ENCODE results near the gene SUSD1. TPM values are rescaled to one million over a fixed set of nuclear protein-coding genes. Genes with fewer than 3 reads are reported as not detected.

SUSD1 gene
- total and polyA plus RNA-seq, 9 of the 15 experiments (the other 6 are each of a cell fraction or from before 2014, with no cell fraction given): 10.9 to 44.4 (median 36.1) TPM

GRCh38 chr9:112130347-112130746, 44.8 kb downstream of the SUSD1 start (continued):
- 0 out of 2 replicates have a peak, but pooled peaks have one; percentile 15 for TF ChIP-seq THRB (CRISPR knock-in tag; conservative IDR thresholded peaks at IDR 0.05)

GRCh38 chr9:112129246-112129645, 45.9 kb downstream of the SUSD1 start:
- no peak for ATAC-seq
- Histone ChIP-seq H3K9ac (ENCODE audit: insufficient read depth in 1 of 2, low read depth in 2 of 2, low read length in 2 of 2) (no peak overlapping the region), H3K27me3 (ENCODE audit: control insufficient read depth in 2 of 2, insufficient read depth in 2 of 2, low read length in 2 of 2) (no peaks in the 10 kb centered on the region), H3K79me2 (ENCODE audit: control insufficient read depth, insufficient read depth, low read length) (peaks cover 6% of the 10 kb centered on the region), H3K9me3 (replicated peaks; ENCODE audit: control insufficient read depth, insufficient read depth, low read depth, low read length) (no peaks in the 10 kb centered on the region), H3K36me3 (ENCODE audit: control insufficient read depth, insufficient read depth, low read length) (peaks cover 48% of the 10 kb centered on the region; the same call in 2 of the 3 replicates), H3K4me2 (ENCODE audit: insufficient read depth, low read length) (no peak overlapping the region), H3K27ac (ENCODE audit: extremely low read depth, low read depth, low read length) (no peak overlapping the region), H3K9me1 (ENCODE audit: control insufficient read depth, insufficient read depth, low read length) (no peaks in the 10 kb centered on the region), H3K4me1 (replicated peaks in 1 of 2; ENCODE audit: control insufficient read depth in 2 of 2, insufficient read depth in 2 of 2, low read length in 2 of 2) (no peaks in the 10 kb centered on the region), H4K20me1 (replicated peaks; ENCODE audit: control insufficient read depth, insufficient read depth, low read length) (no peaks in the 10 kb centered on the region), H3K4me3 (no peak overlapping the region), H2AFZ (ENCODE audit: low read depth, low read length) (no peak overlapping the region)
- FAIRE-seq: no peak
- intact Hi-C loops (cut with micrococcal nuclease) (no loop called here), in situ Hi-C loops (cut with MboI) (no loop called here)
- WGBS (ENCODE audit: insufficient coverage, low coverage, missing lambda C conversion rate): 76% methylated on average over 6 of the region's 6 CpGs
- ChIA-PET CTCF (ENCODE audit: low intra/inter-chr PET ratio) (no interaction called here), POLR2A (no interaction called here)
- BruUV-seq (replicated peaks): no TSS peak
- TF ChIP-seq ARNT (IDR thresholded peaks at IDR 0.05) (no peak), EWSR1 (IDR thresholded peaks at IDR 0.05; ENCODE audit: borderline replicate concordance, low read depth, partially characterized antibody) (no peak), MCM5 (IDR thresholded peaks at IDR 0.05; ENCODE audit: low read depth) (no peak), RNF2 (IDR thresholded peaks at IDR 0.05) (no peak), CHCHD3 (CRISPR knock-in tag; IDR thresholded peaks at IDR 0.05) (no peak), KAT2B (IDR thresholded peaks at IDR 0.05; ENCODE audit: low read depth, low read length) (no peak), GABPB2 (CRISPR knock-in tag; conservative IDR thresholded peaks at IDR 0.05) (no peak), ZFP36 (IDR thresholded peaks at IDR 0.05; ENCODE audit: low read depth, low read length, partially characterized antibody) (no peak), RFX5 (IDR thresholded peaks at IDR 0.05; ENCODE audit: low read depth, low read length) (no peak), OTX1 (CRISPR knock-in tag; IDR thresholded peaks at IDR 0.05) (no peak), BRF1 (IDR thresholded peaks at IDR 0.05; ENCODE audit: borderline replicate concordance, extremely low read depth, insufficient read length) (no peak), NFYB (IDR thresholded peaks at IDR 0.05; ENCODE audit: extremely low read depth, insufficient read length) (no peak), ZNF592 (IDR thresholded peaks at IDR 0.05) (no peak), IFI16 (CRISPR knock-in tag; IDR thresholded peaks at IDR 0.05) (no peak), PHTF2 (CRISPR knock-in tag; IDR thresholded peaks at IDR 0.05) (no peak), PHF8 (IDR thresholded peaks at IDR 0.05; ENCODE audit: borderline replicate concordance, low read length) (no peak), TAF1 (IDR thresholded peaks at IDR 0.05; ENCODE audit: control insufficient read depth, extremely low read depth, insufficient read depth, low read length, severe bottlenecking) (no peak), XRCC3 (IDR thresholded peaks at IDR 0.05) (no peak)
- DNase-seq (ENCODE audit: extremely low read depth in 1 of 4, low spot score in 3 of 4): no peak

Measured in K562 (cell line).